Activated gamma-delta T cell (primary cell): ENCODE results near the gene PKN1.

Experiments used
- DNase-seq: peaks from one replicate; lab custom pipeline; 2025; lab: John Stamatoyannopoulos, UW

The PKN1 gene

GRCh38 chr19:14515501-14516047 lies 82.5 kb downstream of the PKN1 start:
- DNase-seq = no peak

DNA sequence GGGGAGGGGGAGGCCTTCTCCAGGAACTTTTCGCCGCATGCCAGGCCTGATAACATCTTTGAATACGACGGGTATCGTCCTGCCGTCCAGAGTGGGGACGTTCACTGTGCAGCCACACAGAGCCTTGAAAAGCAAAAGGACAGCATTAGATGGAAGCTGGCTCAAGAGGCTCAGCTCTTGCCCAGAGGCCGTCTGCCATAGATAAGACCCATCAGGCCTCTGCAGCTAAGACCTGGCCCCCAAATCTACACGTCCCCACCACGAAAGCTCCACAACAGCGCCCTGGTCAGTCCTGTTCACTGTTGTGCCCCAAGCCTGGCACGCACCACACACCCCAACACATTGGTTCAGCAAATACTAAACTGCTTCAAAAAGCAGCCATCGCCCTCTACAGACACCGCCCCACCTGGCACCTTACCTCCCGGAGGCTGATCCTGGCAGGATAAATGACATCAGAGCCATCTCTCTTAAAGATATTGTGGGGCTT lies 83.0 kb downstream of the PKN1 start:
- DNase-seq = no peak

DNA sequence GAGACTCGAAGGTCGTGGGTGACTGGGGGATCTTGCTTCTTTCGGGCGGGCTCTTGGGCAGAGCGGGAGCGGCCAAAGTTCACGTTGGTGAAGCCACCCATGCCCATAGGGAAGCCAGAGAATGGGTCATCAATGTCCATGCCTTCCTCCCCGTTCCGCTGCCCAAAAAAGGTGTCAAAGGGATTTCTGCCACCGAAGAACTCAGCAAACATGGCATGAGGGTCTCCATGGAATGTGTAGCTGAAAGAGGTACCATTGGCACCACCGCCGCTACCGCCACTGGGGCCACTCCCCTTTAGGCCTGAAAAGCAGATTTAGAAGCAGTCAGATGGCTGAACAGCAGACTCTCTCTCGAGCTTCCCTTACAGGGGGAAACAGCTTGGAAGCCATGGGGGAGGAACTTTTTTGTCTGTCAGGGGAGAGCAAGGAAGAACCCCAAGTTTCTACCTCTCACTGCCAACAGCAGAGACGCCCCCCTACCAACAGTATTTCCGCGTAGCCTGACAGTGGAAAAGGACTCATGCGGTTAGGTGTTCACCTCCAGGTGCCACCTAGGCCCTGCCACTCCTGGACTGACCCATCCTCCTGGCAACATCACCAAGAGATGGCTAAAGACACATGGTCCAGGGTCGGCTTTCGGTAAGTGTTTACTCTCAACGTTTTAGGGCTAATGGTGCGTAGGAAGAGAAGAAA lies 83.8 kb downstream of the PKN1 start:
- DNase-seq = no peak

DNA sequence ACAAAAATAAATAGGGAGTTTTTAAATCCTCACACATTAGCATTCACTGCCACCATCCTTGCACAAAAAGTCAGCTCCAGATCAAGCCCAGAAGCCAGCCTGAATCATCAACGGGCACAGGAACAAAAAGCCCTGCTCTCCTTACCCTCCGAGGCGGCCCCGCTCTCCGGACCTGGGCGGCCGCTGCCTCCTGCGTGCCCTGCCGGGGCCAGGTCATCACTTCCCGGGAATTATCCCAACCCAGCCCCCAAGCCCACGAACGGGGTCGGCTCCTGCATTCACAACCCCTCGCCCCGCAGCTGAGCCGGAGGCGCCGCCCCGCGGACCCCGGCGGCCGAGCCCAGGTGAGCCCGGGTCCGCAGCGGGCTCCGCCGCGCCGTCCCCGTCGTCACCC lies 84.3 kb downstream of the PKN1 start:
- no peak for DNase-seq

- peak; percentile 55 for DNase-seq
These were observed 84.9 kb downstream of the PKN1 start, which contains the start of gene DNAJB1 for GRCh38 chr19:14517840-14518505. DNAJB1 (minus strand) TSS chr19:14518397; CDS start chr19:14518349, 48 bp downstream.

GRCh38 chr19:14519245-14519859 lies 86.2 kb downstream of the PKN1 start:
- DNase-seq = no peak

- DNase-seq = no peak
These were observed 86.8 kb downstream of the PKN1 start for GRCh38 chr19:14519860-14520407.

- no peak for DNase-seq
These were observed 87.4 kb downstream of the PKN1 start for GRCh38 chr19:14520543-14520942.
